Breast epithelium (tissue), 4 donors: ENCODE data around the gene ABCC1. TPM values are rescaled to one million over a fixed set of nuclear protein-coding genes. Genes with fewer than 3 reads are reported as not detected.

ENCODE experiments used
- DNase-seq, 2 donors: peaks; one replicate each; pipeline ENCODE4 v3.0.0-alpha.2; 2019; ENCODE audit warnings: low spot score in 2 of 2
- H3K27ac ChIP-seq, 2 donors: fragments of 200-600 bp; sonication (generic) in 1 of 2; one replicate each; pipeline ENCODE4 v1.5.1; 2016 to 2019; ENCODE audit warnings: mild to moderate bottlenecking in 1 of 2
- H3K27me3 ChIP-seq, 2 donors: fragments of 200-600 bp; sonication (generic) in 1 of 2; one replicate each; pipeline versions ENCODE4 v1.5.1 to v1.6.0; 2017 to 2019; ENCODE audit warnings: control low read depth in 1 of 2, mild to moderate bottlenecking in 1 of 2
- H3K36me3 ChIP-seq: fragments of 200-600 bp; one replicate; pipeline ENCODE4 v1.5.1; 2019
- H3K4me1 ChIP-seq, 2 donors: fragments of 200-600 bp; sonication (generic); one replicate each; pipeline ENCODE4 v1.5.1; 2016 to 2019; ENCODE audit warnings: control low read depth in 1 of 2
- H3K4me3 ChIP-seq, 3 donors: fragments of 200-600 bp; sonication (generic); 1 replicate in 2 of 3; 2 replicates in 1 of 3; pipeline ENCODE4 v1.5.1; 2016 to 2019; ENCODE audit warnings: mild to moderate bottlenecking in 3 of 3, moderate library complexity in 2 of 3
- H3K9me3 ChIP-seq, 2 donors: fragments of 200-600 bp; sonication (generic) in 1 of 2; one replicate each; pipeline ENCODE4 v1.5.1; 2016 to 2019; ENCODE audit warnings: control low read depth in 1 of 2
- POLR2A ChIP-seq: fragments of 450-650 bp; IDR thresholded peaks from one replicate; pipeline ENCODE4 v1.6.1; 2016; ENCODE audit warnings: antibody characterized with exemption, mild to moderate bottlenecking, moderate library complexity
- POLR2AphosphoS5 ChIP-seq, 3 donors: sonication (generic); formaldehyde crosslinking; IDR thresholded peaks; one replicate each; pipeline ENCODE4 v1.6.1; 2017; ENCODE audit warnings: antibody characterized with exemption in 3 of 3
- intact Hi-C: fragments of 100-400 bp; cut with DNase I; formaldehyde crosslinking; loops from one replicate; pipeline ENCODE4 v1.15.1; 2023; ENCODE audit warnings: low total_unique reads
- total RNA-seq, 3 donors: library from RNA; depleted of rRNA; stranded (reverse); fragments of >200 nt; gene quantifications; one replicate each; pipeline ENCODE4 v1.1.0, GENCODE V29; 2016
- TF ChIP-seq, protein P1 (sequence below), 3 donors: fragments of 450-650 bp; IDR thresholded peaks; one replicate each; pipeline ENCODE4 v1.5.1; 2016 to 2017; ENCODE audit warnings: antibody characterized with exemption in 3 of 3, mild to moderate bottlenecking in 3 of 3, moderate library complexity in 3 of 3

The ABCC1 gene
- total RNA-seq, 3 donors from 2014 or later: 14.6 to 26.9 (median 21.3) TPM

DNA sequence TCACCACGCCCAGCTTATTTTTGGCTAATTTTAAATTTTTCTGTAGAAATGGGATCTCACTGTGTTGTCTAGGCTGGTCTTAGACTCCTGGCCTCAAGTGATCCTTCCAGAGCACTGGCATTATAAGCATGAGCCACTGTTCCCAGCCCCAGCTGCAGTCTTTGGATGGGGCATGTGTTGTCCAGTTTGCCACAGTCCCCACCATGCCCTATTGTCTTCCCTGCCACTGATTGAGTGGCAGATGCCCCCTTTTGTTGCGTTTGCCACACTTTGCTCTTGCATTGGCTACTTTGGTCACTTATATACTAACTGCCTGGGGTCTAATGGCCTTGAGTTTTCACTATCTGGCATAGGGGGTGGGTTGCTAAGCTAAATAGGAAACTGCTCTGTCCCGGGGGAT lies 60.8 kb downstream of the ABCC1 start:
- Histone ChIP-seq H3K27ac (no peak overlapping the region), H3K9me3 (no peaks in the 10 kb centered on the region), H3K36me3 (no peaks in the 10 kb centered on the region), H3K27me3 (no peaks in the 10 kb centered on the region), H3K4me1 (no peaks in the 10 kb centered on the region), H3K4me3 (no peak overlapping the region)
- TF ChIP-seq, protein P1, sequence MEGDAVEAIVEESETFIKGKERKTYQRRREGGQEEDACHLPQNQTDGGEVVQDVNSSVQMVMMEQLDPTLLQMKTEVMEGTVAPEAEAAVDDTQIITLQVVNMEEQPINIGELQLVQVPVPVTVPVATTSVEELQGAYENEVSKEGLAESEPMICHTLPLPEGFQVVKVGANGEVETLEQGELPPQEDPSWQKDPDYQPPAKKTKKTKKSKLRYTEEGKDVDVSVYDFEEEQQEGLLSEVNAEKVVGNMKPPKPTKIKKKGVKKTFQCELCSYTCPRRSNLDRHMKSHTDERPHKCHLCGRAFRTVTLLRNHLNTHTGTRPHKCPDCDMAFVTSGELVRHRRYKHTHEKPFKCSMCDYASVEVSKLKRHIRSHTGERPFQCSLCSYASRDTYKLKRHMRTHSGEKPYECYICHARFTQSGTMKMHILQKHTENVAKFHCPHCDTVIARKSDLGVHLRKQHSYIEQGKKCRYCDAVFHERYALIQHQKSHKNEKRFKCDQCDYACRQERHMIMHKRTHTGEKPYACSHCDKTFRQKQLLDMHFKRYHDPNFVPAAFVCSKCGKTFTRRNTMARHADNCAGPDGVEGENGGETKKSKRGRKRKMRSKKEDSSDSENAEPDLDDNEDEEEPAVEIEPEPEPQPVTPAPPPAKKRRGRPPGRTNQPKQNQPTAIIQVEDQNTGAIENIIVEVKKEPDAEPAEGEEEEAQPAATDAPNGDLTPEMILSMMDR (IDR thresholded peaks at IDR 0.05): no peak
- TF ChIP-seq POLR2A (no peak), POLR2AphosphoS5 (IDR thresholded peaks at IDR 0.05) (no peak)
- DNase-seq: no peak
- intact Hi-C loops: no loop called here

DNA sequence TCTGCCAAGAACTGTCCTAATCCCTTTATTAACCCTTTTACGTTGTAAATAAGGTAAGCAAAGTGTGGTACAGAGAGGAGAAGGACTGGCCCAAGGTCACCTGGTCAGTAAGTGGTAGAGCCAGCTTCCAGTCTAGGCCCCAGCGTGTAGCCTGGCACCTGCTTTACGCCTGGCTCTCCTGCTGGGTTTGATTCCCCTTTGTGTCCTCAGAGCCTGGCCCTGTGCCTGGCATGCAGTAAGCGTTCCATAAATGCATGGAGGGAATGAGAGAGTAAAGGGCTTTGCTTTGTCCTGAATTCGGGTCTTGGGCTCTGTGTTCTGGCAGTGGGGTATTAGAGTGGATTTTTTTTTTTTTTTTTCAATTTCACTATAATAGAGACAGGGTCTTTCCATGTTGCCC lies 62.7 kb downstream of the ABCC1 start:
- DNase-seq: no peak
- H3K27me3 ChIP-seq: no peaks in the 10 kb centered on the region
- no peaks in the 10 kb centered on the region for H3K36me3 ChIP-seq
- no peak overlapping the region for H3K4me3 ChIP-seq
- intact Hi-C loops: no loop called here
- no peaks in the 10 kb centered on the region for H3K4me1 ChIP-seq
- H3K27ac ChIP-seq: no peak overlapping the region
- TF ChIP-seq, protein P1 (IDR thresholded peaks at IDR 0.05): no peak
- TF ChIP-seq POLR2A: no peak
- no peak for TF ChIP-seq POLR2AphosphoS5 (IDR thresholded peaks at IDR 0.05)
- no peaks in the 10 kb centered on the region for H3K9me3 ChIP-seq

- Histone ChIP-seq H3K4me1 (no peaks in the 10 kb centered on the region), H3K27ac (no peak overlapping the region), H3K36me3 (no peaks in the 10 kb centered on the region), H3K9me3 (no peaks in the 10 kb centered on the region), H3K27me3 (no peaks in the 10 kb centered on the region), H3K4me3 (no peak overlapping the region)
- DNase-seq: no peak
- no peak for TF ChIP-seq POLR2AphosphoS5 (IDR thresholded peaks at IDR 0.05)
- TF ChIP-seq, protein P1 (IDR thresholded peaks at IDR 0.05): no peak
- no peak for TF ChIP-seq POLR2A
- intact Hi-C loops: no loop called here
These were observed 64.4 kb downstream of the ABCC1 start for GRCh38 chr16:16013812-16014211.

DNA sequence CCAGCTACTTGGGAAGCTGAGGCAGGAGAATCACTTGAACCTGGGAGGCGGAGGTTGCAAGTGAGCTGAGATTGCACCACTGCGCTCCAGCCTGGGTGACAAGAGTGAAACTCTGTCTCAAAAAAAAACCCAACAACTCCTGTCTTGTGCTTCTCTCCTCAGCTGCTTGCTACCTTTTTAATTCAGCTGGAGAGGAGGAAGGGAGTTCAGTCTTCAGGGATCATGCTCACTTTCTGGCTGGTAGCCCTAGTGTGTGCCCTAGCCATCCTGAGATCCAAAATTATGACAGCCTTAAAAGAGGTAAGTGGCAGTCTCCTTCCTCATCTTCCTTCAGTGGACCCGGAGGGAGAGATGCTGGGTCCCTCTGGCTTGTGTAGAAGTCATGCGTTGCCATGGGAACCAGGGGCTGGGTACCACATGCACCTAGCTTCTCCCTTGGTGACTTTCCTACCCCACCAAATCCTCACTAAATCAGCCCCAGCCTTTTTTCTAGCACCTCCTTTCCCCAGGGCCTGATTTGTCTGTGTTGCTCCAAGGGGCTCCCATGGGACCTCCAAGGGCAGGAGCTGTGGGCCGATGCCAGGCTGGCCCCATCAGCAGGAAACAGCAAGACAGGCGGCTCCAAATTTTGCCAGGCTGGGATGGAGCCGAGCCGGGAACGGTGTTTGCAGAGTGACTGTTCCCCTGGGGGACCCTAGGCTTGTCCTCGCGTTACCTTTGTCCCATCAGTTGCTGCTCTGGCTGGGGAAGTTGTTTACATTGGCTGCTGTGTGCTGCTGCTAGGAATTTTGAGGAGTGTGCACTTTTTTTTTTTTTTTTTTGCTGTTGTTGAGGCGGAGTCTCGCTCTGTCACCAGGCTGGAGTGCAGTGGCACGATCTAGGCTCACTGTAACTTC lies 65.2 kb downstream of the ABCC1 start:
- Histone ChIP-seq H3K27me3 (no peaks in the 10 kb centered on the region), H3K4me1 (no peaks in the 10 kb centered on the region), H3K36me3 (no peaks in the 10 kb centered on the region), H3K9me3 (no peaks in the 10 kb centered on the region), H3K4me3 (no peak overlapping the region), H3K27ac (no peak overlapping the region)
- DNase-seq: peak; percentile 39 to 75
- intact Hi-C loops: no loop called here
- TF ChIP-seq POLR2AphosphoS5 (IDR thresholded peaks at IDR 0.05): peak in 1 of 3 donors; percentile 50
- TF ChIP-seq, protein P1 (IDR thresholded peaks at IDR 0.05): no peak

DNA sequence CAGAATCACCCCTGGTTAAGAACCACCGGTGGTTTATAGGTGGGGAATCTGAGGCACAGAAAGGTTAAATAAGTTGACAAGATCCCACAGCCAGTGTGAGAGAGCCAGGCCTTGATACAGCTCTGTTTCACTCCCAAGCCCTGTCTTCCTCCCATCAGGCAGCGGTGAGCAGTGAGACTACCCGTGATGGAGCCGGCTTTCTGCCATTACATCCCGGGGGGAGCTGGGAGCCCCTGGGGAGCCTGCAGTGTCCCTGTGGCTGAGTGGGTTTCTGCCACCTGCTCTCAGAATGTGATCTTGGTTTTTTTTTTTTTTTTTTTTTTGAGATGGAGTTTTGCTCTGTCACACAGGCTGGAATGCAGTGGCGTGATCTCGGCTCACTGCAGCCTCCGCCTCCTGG lies 66.4 kb downstream of the ABCC1 start:
- Histone ChIP-seq H3K4me3 (no peak overlapping the region), H3K27me3 (no peaks in the 10 kb centered on the region), H3K27ac (no peak overlapping the region), H3K4me1 (no peaks in the 10 kb centered on the region), H3K36me3 (no peaks in the 10 kb centered on the region), H3K9me3 (no peaks in the 10 kb centered on the region)
- DNase-seq: no peak
- intact Hi-C loops: no loop called here
- TF ChIP-seq, protein P1 (IDR thresholded peaks at IDR 0.05): no peak
- TF ChIP-seq POLR2A: no peak
